Measurements from ENCODE around the gene OR51G1. TPM values are rescaled to one million over a fixed set of nuclear protein-coding genes. Genes with fewer than 3 reads are reported as not detected.

OR51G1 gene, protein sequence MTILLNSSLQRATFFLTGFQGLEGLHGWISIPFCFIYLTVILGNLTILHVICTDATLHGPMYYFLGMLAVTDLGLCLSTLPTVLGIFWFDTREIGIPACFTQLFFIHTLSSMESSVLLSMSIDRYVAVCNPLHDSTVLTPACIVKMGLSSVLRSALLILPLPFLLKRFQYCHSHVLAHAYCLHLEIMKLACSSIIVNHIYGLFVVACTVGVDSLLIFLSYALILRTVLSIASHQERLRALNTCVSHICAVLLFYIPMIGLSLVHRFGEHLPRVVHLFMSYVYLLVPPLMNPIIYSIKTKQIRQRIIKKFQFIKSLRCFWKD
- total RNA-seq: not detected in 2 replicates

DNA sequence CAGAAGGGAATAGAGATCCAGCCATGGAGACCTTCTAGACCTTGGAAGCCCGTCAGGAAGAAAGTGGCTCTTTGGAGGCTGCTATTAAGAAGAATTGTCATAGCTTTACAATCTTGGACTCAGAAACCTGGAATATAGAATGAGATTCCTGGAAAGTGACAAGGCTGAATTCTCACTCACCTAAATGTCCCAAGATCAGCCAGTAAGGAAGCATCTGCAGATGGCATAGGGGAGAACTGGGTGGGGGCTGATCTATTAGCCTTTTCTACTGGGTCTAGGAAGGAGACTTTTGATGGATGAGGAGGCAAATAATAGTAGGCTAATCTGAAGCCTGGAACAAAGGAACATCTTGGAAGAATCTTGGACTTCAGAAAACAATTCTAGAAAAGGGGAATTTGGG is at the start of gene OR51G1:
Gene OR51G1 (minus strand): TSS at position 101 of the 400 bp plus-strand sequence. CDS start 0 bp downstream, at position 101.

DNA sequence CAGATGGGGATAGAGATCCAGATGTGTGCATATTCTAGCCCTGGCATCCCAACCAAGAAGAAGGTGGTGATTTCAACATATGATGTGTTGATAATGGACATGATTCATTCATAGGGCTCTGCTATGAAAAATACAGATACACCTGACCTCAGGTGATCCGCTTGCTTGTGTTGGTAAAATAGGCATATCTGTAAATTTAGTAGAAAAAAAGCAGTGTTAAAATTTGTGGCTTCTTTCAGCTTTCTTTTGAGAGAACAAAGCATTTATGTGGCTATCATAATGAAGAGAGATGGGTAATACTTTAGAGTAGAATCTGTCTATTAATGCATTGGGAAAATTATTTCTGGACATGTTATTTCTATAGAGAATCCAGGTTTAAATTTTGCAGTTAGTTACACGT is 31.5 kb upstream of the OR51G1 start, which contains the start of gene OR51A2:
Gene OR51A2 (minus strand): TSS at position 101 of the 400 bp plus-strand sequence. CDS start 0 bp downstream, at position 101.

DNA sequence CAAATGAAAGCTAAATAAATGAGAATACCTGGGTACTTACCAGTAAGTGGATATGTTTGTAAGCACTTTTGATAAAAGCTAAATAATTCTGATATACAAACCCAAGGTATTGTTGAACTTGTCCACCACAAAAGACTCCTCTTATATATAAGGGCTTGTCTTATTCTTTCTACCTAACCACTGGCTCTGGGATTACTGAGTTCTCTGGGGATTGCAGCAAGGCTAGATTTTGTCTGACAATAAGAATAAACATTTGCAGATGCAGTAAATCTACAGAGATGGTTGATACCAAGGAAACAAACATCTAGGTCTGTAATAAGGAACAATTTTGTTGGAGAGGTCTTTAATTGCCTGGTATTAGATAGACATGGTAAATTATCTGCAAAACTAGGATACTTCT is 23.4 kb upstream of the OR51G1 start, which contains the start of gene OR51A4:
Gene OR51A4 (minus strand): TSS at position 101 of the 400 bp plus-strand sequence. CDS start 505 bp downstream, outside the sequence.

DNA sequence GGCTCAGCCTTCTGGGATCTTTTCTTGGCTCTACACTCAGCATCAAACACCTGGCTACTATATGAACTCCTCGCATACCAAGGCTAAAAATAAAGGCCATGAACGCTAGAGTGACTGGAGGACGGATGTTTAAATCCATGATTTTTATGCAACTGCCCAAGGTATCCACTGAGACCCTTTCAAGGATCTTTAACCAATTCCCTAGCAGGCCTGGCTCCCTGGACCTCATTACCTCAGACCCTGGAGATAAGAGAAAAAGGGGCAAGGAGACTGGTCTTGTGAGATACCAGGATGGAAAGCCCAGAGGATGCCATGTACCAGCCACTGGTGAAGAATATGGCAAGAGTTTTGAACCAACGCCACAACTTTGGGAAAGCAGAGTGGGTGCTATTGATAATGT is 4.9 kb downstream of the OR51G1 start, which contains the start of gene OR51G2:
Gene OR51G2 (minus strand): TSS at position 101 of the 400 bp plus-strand sequence. CDS start 3,687 bp downstream, outside the sequence.

DNA sequence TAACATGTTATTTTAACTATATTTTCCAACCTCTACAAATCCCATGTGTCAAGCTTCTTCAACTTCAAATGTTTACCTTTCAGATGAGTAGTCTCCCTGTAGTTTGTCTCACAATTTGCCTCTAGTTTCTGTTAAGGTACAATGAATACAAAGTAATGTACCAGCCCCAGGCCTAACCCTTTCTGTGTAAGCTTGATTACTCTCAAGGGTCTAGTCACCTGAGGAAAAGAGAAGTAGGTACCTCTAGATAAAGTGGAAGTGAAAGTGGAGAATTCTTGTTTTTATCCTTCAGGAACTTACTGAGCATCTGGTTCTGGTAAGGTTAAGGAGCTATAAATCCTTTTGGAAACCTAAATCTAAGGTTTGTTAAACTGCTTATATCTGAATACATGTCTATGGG is 20.7 kb downstream of the OR51G1 start, which contains the start of gene OR51A7:
Gene OR51A7 (plus strand): TSS at position 300 of the 400 bp plus-strand sequence. CDS start 3,587 bp downstream, outside the sequence.

DNA sequence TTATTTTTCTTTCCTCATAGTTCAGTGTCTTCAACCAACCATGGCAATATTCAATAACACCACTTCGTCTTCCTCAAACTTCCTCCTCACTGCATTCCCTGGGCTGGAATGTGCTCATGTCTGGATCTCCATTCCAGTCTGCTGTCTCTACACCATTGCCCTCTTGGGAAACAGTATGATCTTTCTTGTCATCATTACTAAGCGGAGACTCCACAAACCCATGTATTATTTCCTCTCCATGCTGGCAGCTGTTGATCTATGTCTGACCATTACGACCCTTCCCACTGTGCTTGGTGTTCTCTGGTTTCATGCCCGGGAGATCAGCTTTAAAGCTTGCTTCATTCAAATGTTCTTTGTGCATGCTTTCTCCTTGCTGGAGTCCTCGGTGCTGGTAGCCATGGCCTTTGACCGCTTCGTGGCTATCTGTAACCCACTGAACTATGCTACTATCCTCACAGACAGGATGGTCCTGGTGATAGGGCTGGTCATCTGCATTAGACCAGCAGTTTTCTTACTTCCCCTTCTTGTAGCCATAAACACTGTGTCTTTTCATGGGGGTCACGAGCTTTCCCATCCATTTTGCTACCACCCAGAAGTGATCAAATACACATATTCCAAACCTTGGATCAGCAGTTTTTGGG is 42.2 kb downstream of the OR51G1 start, which contains the start of gene OR51T1:
Gene OR51T1 (plus strand): TSS at position 41 of the 641 bp plus-strand sequence. CDS start 0 bp downstream, at position 41.

Other genes starting within 250 kb of the OR51G1 start
- gene OR51E2, start 226.5 kb downstream of the OR51G1 start, total RNA-seq: not detected in 2 replicates
- not detected in 2 replicates for gene MMP26, start 219.6 kb downstream of the OR51G1 start, total RNA-seq
- gene OR51F1, start 154.4 kb downstream of the OR51G1 start, total RNA-seq: not detected in 2 replicates
- gene OR52R1, start 120.0 kb downstream of the OR51G1 start, total RNA-seq: not detected in 2 replicates
- gene OR51F2, start 103.0 kb downstream of the OR51G1 start, total RNA-seq: not detected in 2 replicates
- gene OR51S1, start 75.1 kb downstream of the OR51G1 start, total RNA-seq: not detected in 2 replicates
- gene OR51T1, start 42.4 kb downstream of the OR51G1 start, total RNA-seq: not detected in 2 replicates
- gene OR51A7, start 20.6 kb downstream of the OR51G1 start, total RNA-seq: not detected in 2 replicates
- not detected in 2 replicates for gene OR51G2, start 5.0 kb downstream of the OR51G1 start, total RNA-seq
- gene OR51A4, start 23.3 kb upstream of the OR51G1 start, total RNA-seq: not detected in 2 replicates
- not detected in 2 replicates for gene OR51A2, start 31.4 kb upstream of the OR51G1 start, total RNA-seq
- not detected in 2 replicates for gene OR51L1, start 70.5 kb upstream of the OR51G1 start, total RNA-seq
- not detected in 2 replicates for gene OR52J3, start 122.2 kb upstream of the OR51G1 start, total RNA-seq
- not detected in 2 replicates for gene OR52E2, start 135.3 kb upstream of the OR51G1 start, total RNA-seq
- not detected in 2 replicates for gene OR52E1, start 145.2 kb upstream of the OR51G1 start, total RNA-seq
- not detected in 2 replicates for gene OR52A5, start 214.0 kb upstream of the OR51G1 start, total RNA-seq
- not detected in 2 replicates for gene OR52A1, start 230.4 kb upstream of the OR51G1 start, total RNA-seq

All from nasal cavity respiratory epithelium epithelial cell of viscerocranial mucosa (primary cell).